Stimulated activated CD8-positive, alpha-beta memory T cell treated with anti-CD3 and anti-CD28 coated beads, Interleukin-2, amount 100 ng/mL, for 48 hours (primary cell): ENCODE results near the gene IRX1.

Experiments used
- DNase-seq, 2 donors: peaks; one replicate each; pipeline ENCODE4 v3.0.0-alpha.2; 2020; ENCODE audit warnings: low read depth in 2 of 2

IRX1 gene

DNA sequence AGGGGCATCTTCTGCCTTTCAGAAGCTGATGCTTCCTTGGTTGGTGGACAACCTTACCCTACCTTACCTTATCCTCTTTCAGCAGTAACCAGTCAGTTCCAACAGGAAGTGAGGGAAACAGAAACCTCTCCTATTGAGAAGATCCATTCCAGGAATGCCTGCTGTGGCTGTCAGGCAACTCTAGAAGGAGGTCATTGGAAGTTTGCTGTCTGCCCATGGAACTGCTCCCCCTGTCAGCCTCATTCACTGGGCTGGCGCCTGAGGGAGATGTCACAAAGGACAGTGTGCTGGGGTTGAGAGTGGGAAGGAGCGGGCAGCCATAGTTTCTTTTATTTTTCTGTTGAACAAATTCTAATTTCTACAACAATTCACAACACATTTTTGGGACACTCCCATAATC lies 54.7 kb downstream of the IRX1 start:
- DNase-seq: no peak

- DNase-seq: no peak
These were observed 55.2 kb downstream of the IRX1 start for GRCh38 chr5:3650868-3651267.
